Measurements from ENCODE around the gene CHRNB4. TPM values are rescaled to one million over a fixed set of nuclear protein-coding genes. Genes with fewer than 3 reads are reported as not detected.

CHRNB4 gene
- total RNA-seq, 1 experiment from 2014 or later = 0.13 TPM

GRCh38 chr15:78618064-78618463 is 22.9 kb downstream of the CHRNB4 start:
- H3K79me2 ChIP-seq (ENCODE audit: low read depth) = no peaks in the 10 kb centered on the region
- no peak for DNase-seq
- no peak overlapping the region for H2AFZ ChIP-seq
- BruUV-seq (replicated peaks) = no TSS peak
- no peaks in the 10 kb centered on the region for H3K9me3 ChIP-seq (ENCODE audit: insufficient read depth, low read depth)
- H3K27ac ChIP-seq = no peak overlapping the region
- no peaks in the 10 kb centered on the region for H4K20me1 ChIP-seq (ENCODE audit: insufficient read depth)
- ChIA-PET POLR2A (ENCODE audit: unreplicated experiment) (no interaction called here), CTCF (interaction anchor here (0.7 kb wide), 1 partner anchor 86 kb away, joined by 3 read pairs; no protein-coding TSS in a partner anchor)
- H3F3A ChIP-seq (ENCODE audit: insufficient read depth, low read depth) = no peaks in the 10 kb centered on the region
- H3K9me2 ChIP-seq (ENCODE audit: insufficient read depth) = no peaks in the 10 kb centered on the region
- H3K4me1 ChIP-seq (replicated peaks; ENCODE audit: insufficient read depth) = no peaks in the 10 kb centered on the region
- no peaks in the 10 kb centered on the region for H3K36me3 ChIP-seq (ENCODE audit: low read depth)
- intact Hi-C loops (cut with micrococcal nuclease; ENCODE audit: unreplicated experiment) = loop anchor here (1.0 to 5.0 kb wide), 2 partner anchors 91 to 134 kb away; no protein-coding TSS in a partner anchor
- no peak overlapping the region for H3K4me2 ChIP-seq
- TF ChIP-seq CTCF (conservative IDR thresholded peaks at IDR 0.05) (no peak), EZH2 (IDR thresholded peaks at IDR 0.05; ENCODE audit: low read depth) (no peak)
- H3K4me3 ChIP-seq = no peak overlapping the region
- H3K27me3 ChIP-seq (ENCODE audit: insufficient read depth, low read depth) = peaks cover 15% of the 10 kb centered on the region; the same call in 1 of the 2 replicates

GRCh38 chr15:78617516-78617915 is 23.5 kb downstream of the CHRNB4 start:
- no TSS peak for BruUV-seq (replicated peaks)
- Histone ChIP-seq H4K20me1 (ENCODE audit: insufficient read depth) (no peaks in the 10 kb centered on the region), H3K9me3 (ENCODE audit: insufficient read depth, low read depth) (no peaks in the 10 kb centered on the region), H3F3A (ENCODE audit: insufficient read depth, low read depth) (no peaks in the 10 kb centered on the region), H3K27me3 (ENCODE audit: insufficient read depth, low read depth) (peaks cover 9% of the 10 kb centered on the region; the same call in 1 of the 2 replicates), H3K36me3 (ENCODE audit: low read depth) (no peaks in the 10 kb centered on the region), H3K4me3 (no peak overlapping the region), H3K9me2 (ENCODE audit: insufficient read depth) (no peaks in the 10 kb centered on the region), H3K4me1 (replicated peaks; ENCODE audit: insufficient read depth) (no peaks in the 10 kb centered on the region), H3K79me2 (ENCODE audit: low read depth) (no peaks in the 10 kb centered on the region), H2AFZ (no peak overlapping the region), H3K4me2 (no peak overlapping the region), H3K27ac (no peak overlapping the region)
- intact Hi-C loops (cut with micrococcal nuclease; ENCODE audit: unreplicated experiment) = loop anchor here (5.0 kb wide), 1 partner anchor 135 kb away; no protein-coding TSS in a partner anchor
- ChIA-PET CTCF (interaction anchor here (0.7 kb wide), 1 partner anchor 86 kb away, joined by 3 read pairs; no protein-coding TSS in a partner anchor), POLR2A (ENCODE audit: unreplicated experiment) (no interaction called here)
- TF ChIP-seq EZH2 (IDR thresholded peaks at IDR 0.05; ENCODE audit: low read depth) = no peak
- TF ChIP-seq CTCF (conservative IDR thresholded peaks at IDR 0.05) = no peak
- DNase-seq = no peak

GRCh38 chr15:78617076-78617475 is 23.9 kb downstream of the CHRNB4 start:
- intact Hi-C loops (cut with micrococcal nuclease; ENCODE audit: unreplicated experiment) = loop anchor here (5.0 kb wide), 1 partner anchor 135 kb away; no protein-coding TSS in a partner anchor
- ChIA-PET POLR2A (ENCODE audit: unreplicated experiment) (no interaction called here), CTCF (no interaction called here)
- BruUV-seq (replicated peaks) = no TSS peak
- no peak for TF ChIP-seq EZH2 (IDR thresholded peaks at IDR 0.05; ENCODE audit: low read depth)
- TF ChIP-seq CTCF (conservative IDR thresholded peaks at IDR 0.05) = no peak
- Histone ChIP-seq H3K79me2 (ENCODE audit: low read depth) (no peaks in the 10 kb centered on the region), H3K4me3 (no peak overlapping the region), H3F3A (ENCODE audit: insufficient read depth, low read depth) (no peaks in the 10 kb centered on the region), H3K36me3 (ENCODE audit: low read depth) (no peaks in the 10 kb centered on the region), H3K4me1 (replicated peaks; ENCODE audit: insufficient read depth) (no peaks in the 10 kb centered on the region), H3K9me2 (ENCODE audit: insufficient read depth) (no peaks in the 10 kb centered on the region), H2AFZ (no peak overlapping the region), H3K9me3 (ENCODE audit: insufficient read depth, low read depth) (no peaks in the 10 kb centered on the region), H3K27ac (no peak overlapping the region), H3K4me2 (no peak overlapping the region), H3K27me3 (ENCODE audit: insufficient read depth, low read depth) (peaks cover 5% of the 10 kb centered on the region; the same call in 1 of the 2 replicates), H4K20me1 (ENCODE audit: insufficient read depth) (no peaks in the 10 kb centered on the region)
- DNase-seq = no peak
